ENCODE results near the gene ACY1.

Gene ACY1

DNA sequence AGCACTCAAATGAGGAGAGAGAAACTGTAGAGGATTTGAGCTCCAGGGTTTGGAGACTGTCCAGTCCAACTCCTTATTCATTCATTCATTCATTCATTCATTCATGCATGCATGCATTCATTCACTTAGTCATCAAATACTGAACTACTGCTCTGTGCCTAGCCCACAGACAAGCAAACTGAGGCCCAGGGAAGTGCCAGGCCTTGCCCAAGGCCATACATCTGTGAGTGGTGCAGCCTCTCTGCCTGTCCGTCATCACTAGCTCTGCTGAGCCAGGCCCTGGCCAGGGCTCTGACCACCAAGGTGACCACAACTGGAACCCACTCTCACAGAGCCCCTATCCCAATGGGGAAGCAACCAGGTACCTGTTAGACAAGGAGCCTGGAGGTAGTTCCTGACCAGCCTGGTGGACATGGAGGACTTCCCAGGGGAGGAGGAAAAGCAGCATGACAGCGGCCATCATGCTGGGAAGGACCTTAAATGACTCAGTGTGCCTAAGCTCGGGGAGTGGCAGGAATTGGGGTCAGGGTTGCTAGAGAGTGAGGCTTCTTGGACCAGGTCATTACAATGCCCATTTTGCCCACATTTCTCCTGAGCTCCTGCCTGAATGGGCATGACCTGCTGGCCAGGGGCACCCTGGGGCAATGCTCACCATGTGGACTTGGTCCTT, 39.9 kb downstream of the ACY1 start:
- H3K4me3 ChIP-seq (ENCODE audit: low read depth, low read length): no peak overlapping the region
- TF ChIP-seq, protein P1, sequence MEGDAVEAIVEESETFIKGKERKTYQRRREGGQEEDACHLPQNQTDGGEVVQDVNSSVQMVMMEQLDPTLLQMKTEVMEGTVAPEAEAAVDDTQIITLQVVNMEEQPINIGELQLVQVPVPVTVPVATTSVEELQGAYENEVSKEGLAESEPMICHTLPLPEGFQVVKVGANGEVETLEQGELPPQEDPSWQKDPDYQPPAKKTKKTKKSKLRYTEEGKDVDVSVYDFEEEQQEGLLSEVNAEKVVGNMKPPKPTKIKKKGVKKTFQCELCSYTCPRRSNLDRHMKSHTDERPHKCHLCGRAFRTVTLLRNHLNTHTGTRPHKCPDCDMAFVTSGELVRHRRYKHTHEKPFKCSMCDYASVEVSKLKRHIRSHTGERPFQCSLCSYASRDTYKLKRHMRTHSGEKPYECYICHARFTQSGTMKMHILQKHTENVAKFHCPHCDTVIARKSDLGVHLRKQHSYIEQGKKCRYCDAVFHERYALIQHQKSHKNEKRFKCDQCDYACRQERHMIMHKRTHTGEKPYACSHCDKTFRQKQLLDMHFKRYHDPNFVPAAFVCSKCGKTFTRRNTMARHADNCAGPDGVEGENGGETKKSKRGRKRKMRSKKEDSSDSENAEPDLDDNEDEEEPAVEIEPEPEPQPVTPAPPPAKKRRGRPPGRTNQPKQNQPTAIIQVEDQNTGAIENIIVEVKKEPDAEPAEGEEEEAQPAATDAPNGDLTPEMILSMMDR (conservative IDR thresholded peaks at IDR 0.05; ENCODE audit: low read depth, low read length): no peak
- no peak for DNase-seq (ENCODE audit: low read depth)

DNA sequence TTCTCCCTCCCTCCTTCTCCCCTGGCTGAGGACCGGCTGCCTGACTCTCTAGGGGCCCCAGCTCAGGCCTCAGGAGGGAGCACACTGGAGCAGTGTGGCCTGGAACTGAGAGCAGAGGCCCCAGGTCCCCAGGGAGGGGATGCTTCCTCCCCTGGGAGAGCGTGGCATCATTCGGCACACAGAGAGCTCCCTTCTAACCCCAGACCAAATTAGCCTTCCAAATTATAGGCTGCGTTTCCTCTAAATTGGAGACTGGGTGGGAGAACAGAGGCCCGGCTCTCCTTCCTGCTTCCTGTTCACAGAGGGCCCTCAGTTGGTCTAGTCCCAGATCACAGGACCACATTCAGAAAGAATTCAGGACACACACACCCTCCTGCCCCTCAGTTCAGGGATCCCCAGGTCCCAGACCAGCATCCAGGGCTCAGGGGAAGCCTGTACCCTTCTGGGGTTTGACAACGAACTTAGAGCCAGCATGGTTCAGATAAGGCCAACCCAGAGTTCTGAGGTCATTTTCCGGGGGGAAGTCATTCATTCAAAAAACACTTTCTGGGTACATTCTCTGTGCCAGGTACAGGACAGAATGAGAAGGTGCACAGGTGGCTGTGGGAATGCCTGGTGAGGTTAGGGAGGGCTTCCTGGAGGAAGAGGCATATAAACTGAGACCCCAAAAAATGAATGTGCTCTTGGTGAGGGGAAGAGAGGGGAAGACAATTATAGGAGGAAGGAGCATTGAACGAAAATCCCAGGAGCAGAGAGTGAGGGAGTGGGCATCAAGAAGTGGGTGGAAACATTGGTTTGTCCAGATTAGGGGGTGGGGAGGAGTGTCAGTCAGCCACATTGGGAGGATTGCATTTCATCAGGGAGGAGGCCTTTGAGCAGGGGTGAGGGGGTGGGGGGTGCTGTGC, 40.8 kb downstream of the ACY1 start:
- H3K4me3 ChIP-seq (ENCODE audit: low read depth, low read length): no peak overlapping the region
- DNase-seq (ENCODE audit: low read depth): no peak
- TF ChIP-seq, protein P1 (conservative IDR thresholded peaks at IDR 0.05; ENCODE audit: low read depth, low read length): no peak

DNA sequence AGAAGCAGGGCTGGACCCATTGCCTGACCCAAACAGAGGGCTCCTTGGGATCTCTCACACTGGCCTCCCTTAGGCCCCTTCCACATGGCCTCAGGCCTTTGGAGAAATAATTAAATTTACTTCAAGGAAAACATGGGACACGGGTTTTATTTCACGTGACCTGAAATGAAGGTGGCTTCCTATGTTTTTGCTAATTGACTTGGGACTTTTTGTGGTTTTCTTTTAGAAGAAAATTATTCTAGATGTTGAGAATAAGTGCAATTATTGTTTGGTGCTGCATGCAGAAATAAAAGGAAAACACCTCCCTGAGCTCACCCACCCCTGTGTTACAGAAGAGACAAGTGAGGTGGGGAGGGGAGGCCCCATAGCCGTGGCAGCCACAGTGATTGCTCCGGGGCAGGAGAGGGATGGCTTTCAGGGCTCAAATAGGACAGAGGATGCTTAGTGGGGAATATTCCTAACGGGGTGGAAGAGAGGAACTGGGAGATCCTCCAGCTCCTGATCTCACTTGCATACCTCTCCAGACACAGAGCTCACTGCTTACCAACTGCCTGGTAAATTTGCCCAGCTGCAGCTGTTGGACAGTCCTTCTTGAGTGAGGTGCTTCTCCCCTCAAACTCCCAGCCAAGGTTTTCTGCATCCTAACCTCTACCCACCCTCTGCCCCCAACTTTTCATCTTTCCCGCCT, 41.6 kb downstream of the ACY1 start:
- no peak for DNase-seq (ENCODE audit: low read depth)
- TF ChIP-seq, protein P1 (conservative IDR thresholded peaks at IDR 0.05; ENCODE audit: low read depth, low read length): no peak
- H3K4me3 ChIP-seq (ENCODE audit: low read depth, low read length): no peak overlapping the region

DNA sequence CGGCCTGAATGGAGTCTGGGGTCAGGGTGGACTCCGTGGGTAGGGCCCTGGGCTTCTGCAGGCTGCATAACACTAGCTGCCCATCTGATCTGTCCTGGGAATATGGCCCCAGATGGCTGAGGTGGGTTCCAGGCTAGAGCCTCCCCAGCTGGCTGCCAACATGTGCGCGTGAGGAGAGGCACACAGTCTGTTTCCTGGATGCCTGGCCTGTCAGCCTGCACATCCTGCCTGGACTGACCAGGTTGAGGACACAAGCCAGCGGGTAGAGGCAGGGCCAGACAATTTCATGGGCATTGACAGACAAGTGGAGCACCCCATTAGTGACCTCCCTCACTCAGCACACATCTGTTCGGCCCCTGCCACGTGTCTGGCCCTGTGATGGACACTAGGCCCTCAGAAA, 42.1 kb downstream of the ACY1 start:
- TF ChIP-seq, protein P1 (conservative IDR thresholded peaks at IDR 0.05; ENCODE audit: low read depth, low read length): no peak
- no peak for DNase-seq (ENCODE audit: low read depth)
- no peak overlapping the region for H3K4me3 ChIP-seq (ENCODE audit: low read depth, low read length)

DNA sequence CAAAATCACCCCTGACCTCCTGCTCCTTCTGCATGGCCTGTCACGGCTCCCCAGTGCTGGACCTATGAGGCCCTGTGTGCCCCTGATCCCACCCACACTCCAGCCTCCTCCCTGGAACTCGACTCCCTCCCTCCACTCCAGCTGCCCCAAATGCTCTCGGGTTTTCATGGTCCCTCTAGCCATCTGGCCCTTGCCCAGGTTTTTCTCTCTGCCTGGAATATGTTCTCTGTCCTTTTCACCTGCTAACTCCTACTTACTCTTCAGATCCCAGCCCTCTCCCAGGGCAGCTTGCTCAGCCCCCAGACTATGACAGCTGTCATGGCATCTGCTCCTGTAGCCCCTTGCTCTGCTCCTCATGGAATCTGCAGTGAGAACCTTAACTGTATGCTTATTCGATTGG, 42.7 kb downstream of the ACY1 start:
- TF ChIP-seq, protein P1 (conservative IDR thresholded peaks at IDR 0.05; ENCODE audit: low read depth, low read length): no peak
- DNase-seq (ENCODE audit: low read depth): no peak

DNA sequence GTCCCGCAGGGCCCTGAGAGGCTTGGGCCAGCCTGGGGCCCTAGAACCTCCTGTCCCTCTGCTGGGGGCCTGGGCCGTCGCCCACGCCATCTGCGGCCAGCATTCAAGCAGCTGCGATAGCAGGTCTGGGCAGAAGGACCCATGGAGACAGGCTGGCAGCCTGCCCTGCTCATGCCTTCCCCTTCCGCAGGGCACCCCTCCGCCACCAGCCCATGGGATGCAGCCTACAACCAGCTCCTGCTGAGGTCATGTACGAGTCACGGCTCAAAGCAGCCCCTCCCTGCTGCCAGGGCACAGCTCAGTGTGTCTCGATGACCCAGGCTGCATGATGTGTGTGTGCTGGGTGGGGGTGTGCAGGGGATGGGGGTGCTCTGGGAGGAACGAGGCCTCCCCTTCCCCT, 45.2 kb downstream of the ACY1 start:
- TF ChIP-seq, protein P1 (conservative IDR thresholded peaks at IDR 0.05; ENCODE audit: low read depth, low read length): no peak
- DNase-seq (ENCODE audit: low read depth): no peak
- no peak overlapping the region for H3K4me3 ChIP-seq (ENCODE audit: low read depth, low read length)

More for the DNA sequence above, 42.7 kb downstream of the ACY1 start:
- H3K4me3 ChIP-seq (ENCODE audit: low read depth, low read length): no peak overlapping the region

Data from choroid plexus epithelial cell (primary cell).